GM18511 (cell line): Measurements from ENCODE around the gene CD276.

Experiments
- ATAC-seq: cut with Tn5 transposase; IDR thresholded peaks from one replicate; pipeline ENCODE4 v1.9.1; 2021; ENCODE audit warnings: mild to moderate bottlenecking, moderate library complexity; ENCODE audit not compliant: unreplicated experiment

Gene CD276

DNA sequence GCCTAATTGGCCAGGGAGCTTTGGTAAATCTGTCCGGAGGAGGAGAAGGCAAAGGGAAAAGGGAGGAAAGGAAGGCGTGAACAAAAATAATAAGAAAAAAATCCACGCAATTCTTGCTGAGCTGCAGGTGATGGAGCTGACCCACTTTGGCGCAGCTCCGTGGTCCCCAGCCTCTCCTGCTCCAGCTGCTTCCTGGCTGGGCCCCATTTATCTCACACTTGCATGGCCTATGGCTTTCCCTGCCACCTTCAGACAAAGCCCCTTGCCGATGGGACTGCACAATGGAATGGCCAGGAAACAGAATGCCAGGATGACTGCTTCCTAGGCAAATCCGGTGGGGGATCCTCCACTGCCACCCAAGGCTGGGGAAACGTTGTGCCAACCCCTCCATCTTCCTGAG is 62.1 kb downstream of the CD276 start:
- no peak for ATAC-seq

DNA sequence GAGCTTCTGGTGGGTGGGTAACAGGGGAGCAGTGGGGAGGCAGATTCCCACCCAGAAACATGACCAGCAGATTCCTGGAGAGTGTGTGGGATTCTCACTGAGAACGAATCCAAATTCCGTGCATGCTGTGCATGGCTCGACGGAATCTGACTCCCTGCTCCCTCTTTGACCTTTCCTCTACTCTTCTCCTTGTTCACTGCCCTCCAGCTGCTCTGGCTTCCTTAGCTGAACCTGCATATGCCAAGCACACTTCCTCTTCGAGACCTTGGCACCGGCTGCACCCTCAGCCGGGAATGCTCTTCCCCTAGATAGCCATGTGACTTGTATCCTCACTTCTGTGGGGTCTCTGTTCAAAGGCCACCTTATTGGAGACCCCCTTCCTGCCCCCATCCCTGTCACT is 62.7 kb downstream of the CD276 start:
- ATAC-seq, result no peak

DNA sequence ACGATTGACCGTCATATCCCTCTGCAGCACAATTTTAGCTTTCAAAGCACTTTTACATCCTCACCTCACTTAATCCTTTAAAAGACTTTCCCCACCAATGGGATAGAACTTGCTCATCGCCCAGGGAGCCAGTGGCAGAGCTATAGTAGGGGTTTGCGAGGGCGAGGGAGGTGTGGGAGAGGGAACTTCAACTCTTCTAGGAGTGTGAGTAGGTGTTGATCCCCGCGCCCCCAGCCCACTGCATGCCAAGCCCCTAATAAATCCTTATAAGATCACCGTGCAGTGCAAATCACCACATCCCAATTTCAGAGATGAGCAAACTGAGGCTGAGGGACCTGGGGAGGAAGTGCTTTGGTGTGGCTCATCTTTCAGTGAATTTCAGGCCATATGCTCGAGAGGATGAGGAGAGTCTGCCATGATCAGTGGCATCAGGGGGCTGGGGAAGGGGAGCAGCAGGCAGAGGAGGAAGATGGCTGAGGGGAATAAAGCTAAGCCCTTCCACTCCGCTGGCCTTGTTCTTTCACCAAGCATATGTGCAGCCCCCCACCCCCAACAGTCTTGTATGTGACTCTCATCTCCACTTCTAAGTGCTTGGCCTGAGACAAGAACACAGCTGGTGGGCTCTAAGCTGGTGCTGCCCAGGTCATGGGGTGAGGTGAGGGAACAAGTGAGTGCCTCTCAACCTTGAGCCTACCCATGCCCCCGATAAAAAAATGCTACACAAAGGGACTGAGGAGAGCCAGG is 63.8 kb downstream of the CD276 start:
- ATAC-seq, result no peak

DNA sequence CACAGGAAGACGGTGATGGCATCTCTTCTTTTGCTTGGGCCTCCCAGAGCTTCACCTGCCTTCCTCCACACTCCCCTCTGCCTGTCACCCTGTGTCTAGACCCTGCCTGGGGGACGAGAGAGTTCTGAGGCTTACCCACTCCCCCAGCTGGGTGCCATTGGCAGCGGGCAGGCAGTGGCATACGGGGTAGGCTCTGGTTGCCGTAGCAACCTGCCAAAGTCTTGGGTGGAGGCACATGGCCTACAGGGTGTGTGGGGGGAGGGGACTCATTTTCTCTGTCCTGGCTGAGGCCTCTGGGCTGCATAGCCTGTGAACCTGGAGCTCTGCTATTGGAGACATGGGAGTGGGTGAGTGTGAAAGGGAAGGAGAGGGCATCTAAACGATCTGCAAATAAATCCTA is 64.5 kb downstream of the CD276 start:
- ATAC-seq, result no peak

DNA sequence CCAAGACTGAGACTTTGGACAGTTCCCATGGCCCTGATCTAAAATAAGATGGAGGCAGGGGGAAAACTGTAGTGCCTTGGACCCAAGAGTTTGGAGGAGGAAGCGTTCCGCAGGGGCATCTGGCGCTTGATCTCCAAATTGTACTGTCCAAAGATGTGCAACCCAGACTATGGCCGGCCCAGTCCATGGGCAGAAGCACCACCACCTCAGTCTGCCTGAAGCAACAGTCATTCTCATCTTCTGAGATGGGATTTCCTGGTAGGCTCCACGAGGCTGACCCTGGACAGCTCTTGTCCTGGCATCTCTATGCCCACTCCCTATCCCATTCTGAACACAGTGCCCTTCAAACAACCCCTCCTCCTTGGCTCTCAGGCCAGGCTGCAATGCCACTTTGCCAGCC is 65.3 kb downstream of the CD276 start:
- no peak for ATAC-seq

DNA sequence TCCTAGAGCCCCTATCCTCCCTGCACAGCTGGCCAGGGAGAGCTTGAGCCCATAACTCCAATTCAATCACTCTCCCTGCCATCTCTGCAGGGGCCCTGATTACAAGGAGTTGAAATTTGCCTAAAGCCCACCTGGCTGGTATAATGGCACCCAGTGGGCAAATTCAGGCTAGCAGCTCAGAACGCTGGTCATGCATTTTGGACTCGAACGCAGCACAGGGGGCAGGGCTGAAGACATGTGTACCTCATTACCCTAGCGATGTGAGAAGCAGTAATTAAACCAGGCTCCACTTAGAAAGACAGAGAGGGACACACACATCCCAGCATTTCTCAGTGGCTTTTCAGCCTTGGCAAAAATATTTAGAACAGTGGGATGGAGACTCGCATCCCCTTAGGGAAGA is 65.8 kb downstream of the CD276 start:
- ATAC-seq, result no peak

DNA sequence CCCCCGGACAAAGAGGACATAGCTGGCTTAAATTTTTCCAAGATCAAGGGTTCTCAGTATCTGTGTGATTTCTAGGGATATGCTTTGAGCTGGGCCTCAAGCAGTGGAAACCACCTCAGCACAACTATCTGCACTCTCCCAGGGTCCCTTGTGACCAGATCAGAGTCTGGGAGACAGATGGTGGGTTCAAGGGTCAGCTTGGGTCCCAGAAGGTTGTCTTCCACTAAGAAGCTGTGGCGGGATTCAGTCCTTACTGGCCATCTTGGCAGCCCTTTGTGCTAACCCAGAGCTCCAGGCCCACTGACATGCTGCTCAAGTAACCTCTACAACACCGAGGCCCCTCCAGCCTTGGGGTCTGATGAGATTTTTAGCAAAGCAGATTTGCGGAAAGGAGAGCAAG is 66.3 kb downstream of the CD276 start:
- no peak for ATAC-seq

DNA sequence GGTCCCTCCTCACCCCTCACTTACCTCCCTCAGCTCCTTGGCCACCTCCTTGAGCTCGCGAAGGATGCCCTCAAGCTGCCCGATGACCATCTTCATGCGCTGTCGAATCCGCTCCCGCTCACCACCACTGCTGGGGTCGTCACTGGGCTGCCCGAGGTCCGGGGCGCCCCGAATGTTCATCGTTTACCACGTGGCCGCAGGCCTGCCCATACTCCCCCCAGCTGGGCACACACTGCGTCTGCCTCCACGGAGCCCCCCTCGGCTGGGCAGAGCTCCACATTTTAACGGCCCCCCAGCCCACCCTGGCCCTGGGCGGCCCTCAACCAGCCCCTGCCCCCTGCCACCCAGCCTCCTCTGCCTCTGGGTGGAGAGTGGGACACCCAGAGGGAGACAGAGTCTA is 66.8 kb downstream of the CD276 start:
- ATAC-seq, result no peak

DNA sequence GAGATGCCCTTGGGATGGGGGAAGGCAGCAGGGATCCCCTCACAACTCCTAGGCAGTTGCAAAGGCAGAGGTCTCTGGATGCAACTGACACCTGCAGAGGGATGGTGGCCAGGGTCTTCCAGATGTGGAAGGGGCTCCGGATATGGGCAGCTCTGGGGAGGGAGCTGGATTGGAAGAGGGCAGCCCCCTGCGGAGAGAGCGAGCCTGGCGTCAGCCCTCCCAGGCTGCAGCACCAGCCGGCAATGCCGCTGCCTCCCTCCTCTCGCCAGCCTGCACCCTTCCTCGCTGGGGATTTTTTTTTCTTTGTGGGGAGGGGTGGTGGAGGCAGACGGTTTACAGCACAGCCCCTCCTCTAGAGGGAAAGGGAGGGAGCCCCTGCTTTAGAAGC is 67.3 kb downstream of the CD276 start:
- no peak for ATAC-seq

DNA sequence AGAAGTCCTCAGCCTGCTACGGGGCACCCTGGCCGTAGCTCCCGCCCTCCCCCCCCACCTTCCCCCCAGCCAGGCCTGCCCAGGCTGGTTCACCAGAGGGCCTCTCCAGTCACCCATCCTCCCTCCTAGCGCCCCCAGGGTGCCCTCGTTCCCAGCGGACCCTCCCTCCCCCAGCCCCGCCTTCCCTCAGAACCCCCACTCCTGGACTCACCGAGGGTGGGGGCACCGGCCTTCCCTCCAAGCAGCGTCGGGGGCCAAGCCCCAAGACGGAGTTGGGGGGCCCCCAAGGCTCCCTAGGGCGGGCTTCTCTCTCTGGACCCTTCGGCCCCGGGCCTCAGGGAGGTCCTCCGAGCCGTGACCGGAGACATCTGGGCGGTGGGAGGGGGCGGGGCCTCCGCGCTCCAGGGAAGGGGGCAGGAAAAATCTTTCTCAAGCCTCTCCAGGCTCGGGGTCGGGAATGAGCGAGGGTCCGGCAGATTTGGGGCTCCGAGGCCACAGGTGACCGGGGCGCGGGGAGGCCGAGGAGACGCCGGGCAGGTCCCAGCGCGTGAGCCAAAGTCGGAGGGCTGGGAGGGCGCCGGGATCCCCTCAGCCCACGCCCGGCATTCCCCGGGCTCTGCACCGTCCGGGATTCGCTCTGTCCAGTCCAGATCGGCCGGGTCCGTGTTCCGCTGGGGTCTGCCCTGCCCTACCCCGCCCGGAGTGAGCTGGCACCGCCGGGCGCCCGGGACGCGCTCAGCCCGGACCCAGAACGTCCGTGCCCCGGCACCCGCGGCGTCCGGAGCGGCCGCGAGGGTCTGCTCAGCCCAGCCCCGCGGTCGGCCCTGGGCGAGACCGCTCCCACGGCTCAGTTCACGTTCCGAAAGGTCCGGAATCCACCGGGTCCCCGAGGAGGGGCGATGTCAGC is 68.0 kb downstream of the CD276 start:
- ATAC-seq, result no peak

DNA sequence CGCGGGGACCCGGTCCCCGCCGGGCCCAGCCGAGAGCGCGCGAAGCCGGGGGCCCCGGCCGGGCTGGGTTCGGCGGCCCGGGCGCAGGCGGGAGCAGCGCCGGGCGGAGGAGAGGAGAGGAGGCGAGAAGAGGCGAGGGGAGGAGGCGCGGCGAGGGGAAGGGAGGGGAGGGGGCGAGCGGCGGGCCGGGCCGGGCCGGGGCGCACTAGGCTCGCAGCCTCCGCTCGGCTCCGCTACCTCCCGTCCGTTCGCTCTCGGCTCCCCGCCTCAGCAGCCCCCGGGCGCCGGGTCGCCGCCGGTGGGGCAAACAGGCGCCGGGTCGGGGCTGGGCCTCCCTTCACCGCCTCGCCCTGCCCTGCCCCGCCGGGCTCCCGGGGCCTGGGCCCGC is 68.6 kb downstream of the CD276 start:
- ATAC-seq, result no peak

DNA sequence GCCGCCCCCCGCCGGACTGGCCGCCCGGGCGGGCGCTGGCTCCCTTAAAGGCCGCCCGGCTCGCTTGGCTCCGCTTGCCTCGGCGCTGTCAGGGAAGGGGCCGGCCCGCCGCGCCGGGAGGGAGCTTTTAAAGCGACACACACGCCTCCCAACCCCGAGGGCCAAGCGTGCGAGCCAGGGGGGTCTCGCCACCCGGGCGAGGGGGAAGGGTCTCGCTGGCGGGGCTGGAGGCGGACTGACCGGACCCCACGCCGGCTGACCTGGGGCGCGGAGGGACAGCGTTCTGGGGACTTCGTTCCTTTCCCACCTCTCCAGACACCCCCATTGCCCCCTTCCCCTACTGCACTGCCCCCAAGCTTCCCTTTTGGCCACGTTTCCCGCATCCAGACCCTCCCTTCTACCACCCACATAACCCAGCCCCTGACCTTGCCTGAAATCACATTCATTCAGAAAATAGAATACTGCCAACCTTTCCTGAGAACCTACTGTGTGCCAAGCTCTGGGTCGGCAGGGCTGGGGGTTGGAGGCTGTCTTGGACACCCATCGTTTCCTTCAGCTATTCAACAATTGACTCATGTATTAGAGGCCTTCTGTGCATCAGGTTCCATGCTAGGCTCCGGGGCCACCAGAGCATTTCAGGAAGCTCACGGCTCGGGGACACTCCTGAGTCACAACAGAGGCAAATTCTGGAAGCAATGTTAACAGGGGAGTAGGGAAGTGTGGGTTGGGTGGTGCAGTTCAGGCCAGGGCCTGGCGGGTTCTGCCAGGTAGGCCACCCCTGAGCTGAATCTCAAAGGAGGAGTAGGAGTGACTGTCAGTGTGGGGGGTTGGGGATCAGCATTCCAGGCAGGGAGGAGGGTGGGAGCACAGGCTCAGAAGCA is 69.3 kb downstream of the CD276 start, which contains the start of gene INSYN1:
Gene INSYN1, minus strand, starts transcription at position 102 of the 881 bp plus-strand sequence. CDS start 2,221 bp downstream, outside the sequence.
- ATAC-seq, result no peak

DNA sequence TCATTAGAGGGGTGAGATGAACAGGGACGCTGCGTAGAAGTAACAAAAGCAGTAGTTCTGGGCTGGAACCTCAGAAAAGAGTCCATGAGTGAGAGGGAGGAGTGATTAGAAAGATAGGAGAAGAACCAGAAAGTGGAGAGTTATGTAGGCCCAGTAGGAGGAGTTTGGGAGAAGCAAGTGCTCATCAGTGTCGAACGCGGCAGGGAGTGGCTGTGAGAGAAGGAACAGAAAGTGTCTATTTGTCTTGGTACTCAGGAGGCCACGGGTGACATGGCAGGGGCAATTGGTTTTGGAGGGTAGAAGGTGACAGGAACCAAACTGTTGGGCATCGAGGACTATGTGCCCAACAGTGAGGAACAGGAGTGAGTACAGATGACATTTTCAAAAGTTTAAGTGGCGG is 70.3 kb downstream of the CD276 start:
- no peak for ATAC-seq

DNA sequence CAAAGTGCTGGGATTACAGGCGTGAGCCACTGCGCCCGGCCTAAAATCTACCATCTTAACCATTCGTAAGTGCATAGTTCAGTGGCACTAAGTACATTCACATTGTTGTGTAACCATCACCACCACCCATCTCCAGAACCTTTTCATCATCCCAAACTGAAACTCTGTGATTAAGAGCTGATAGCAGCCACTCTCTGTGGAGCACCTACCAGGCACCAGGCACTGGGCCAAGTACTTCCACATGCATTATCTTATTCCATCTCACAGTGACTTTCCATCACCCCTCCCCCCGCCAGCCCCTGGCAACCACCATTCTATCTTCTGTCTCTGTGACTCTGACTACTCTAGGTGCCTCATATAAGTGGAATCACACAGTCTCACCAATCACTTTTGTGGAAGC is 71.3 kb downstream of the CD276 start:
- no peak for ATAC-seq

DNA sequence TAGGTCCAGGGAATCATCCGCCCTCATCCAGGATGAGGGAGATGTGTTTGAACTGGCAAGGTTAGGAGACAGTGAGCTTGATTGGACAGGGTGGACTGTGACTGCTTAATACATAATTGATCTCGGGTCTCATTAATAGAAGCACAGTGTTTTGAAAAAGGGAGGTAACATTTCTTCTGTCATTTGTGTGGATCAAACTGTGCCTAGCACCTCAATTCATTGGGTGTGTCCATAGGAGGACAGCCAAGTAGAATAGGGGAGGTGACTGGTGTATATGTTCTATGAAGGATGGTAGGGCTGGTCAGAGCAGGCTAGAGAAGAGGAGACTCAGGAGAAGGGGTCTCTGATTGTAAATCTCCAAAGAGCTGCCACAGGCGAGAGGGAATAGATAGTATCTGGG is 71.8 kb downstream of the CD276 start:
- ATAC-seq, result no peak

DNA sequence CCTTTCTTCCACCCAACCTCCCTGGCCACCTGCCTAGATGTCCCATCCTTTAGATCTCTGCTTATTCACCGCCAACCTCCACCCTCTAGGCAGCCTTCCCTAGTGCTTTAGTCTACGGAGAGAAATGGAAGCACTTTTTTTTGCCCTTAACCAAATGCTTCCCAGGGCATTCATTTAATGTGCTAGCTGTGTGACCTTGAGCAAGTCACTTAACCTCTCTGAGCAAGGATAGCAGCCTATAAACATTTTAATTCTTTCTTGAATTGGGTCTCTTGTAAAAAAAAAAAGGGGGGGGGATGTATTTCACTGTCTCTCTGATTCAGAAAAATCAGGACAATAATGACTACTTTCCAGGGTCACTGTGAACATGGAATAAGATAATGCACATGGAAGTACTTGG is 72.2 kb downstream of the CD276 start:
- no peak for ATAC-seq

DNA sequence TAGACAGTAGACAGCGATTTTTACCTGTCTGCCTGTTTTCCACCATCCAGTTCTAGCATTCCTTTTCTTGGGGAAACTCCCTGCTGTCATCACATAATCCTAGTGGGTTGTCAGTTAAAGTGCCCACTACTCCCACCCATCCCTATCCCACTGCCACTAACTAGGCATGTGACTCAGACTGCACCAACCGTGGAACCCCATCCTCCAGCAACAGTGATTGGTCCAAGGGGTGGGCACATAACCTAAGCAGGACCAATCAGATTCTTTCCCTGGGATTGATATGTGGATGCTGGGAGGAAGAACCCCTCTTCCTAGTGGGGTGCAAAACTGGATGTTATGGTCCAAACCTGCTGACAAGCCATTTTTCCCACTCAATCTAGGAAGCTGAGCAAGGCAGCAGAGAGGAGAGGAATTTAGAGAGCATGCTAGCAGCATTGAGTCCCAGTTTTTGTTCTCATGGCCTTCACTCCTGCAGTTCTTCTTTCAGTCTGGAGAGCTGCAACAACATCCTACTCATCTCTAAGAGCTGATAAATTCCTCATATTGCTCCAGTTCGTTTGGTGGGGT is 72.8 kb downstream of the CD276 start:
- no peak for ATAC-seq

DNA sequence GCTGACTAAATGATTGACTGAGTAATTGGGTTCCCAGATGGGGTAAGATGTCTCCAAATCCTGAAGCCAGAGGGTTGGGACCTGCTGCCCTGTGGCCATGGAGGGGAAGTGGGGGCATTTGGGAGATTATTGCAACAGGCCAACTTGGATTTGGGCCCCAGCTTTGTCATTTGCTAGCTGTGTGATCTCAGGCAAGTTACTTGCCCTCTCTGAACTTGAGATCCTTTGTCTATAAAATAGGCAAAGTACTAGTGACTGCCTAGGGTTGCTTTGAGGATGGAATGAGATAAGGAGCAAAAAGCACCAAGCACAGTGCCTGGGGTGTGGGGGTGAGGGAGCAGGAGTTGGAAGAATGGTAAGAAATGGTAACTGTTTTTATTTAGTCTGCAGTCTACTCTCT is 73.4 kb downstream of the CD276 start:
- no peak for ATAC-seq

DNA sequence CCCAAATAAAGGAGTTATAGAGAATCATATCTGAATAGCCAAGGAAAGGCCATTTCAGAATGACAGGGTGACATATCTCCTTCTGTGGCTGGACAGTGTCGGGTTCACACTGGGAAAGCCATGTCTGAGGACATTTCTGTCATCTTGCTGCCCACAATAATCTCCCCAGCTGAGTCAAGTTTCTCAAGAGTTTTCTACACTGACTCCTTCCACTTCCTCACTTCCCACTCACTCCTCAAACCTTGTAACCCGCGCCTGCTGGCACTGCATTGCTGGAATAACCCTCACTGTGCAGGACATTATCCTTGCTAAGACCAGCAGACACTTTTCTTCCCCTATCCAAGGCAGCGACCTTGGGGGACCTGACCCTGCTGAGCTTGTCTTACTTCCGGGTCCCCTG is 74.3 kb downstream of the CD276 start:
- no peak for ATAC-seq

DNA sequence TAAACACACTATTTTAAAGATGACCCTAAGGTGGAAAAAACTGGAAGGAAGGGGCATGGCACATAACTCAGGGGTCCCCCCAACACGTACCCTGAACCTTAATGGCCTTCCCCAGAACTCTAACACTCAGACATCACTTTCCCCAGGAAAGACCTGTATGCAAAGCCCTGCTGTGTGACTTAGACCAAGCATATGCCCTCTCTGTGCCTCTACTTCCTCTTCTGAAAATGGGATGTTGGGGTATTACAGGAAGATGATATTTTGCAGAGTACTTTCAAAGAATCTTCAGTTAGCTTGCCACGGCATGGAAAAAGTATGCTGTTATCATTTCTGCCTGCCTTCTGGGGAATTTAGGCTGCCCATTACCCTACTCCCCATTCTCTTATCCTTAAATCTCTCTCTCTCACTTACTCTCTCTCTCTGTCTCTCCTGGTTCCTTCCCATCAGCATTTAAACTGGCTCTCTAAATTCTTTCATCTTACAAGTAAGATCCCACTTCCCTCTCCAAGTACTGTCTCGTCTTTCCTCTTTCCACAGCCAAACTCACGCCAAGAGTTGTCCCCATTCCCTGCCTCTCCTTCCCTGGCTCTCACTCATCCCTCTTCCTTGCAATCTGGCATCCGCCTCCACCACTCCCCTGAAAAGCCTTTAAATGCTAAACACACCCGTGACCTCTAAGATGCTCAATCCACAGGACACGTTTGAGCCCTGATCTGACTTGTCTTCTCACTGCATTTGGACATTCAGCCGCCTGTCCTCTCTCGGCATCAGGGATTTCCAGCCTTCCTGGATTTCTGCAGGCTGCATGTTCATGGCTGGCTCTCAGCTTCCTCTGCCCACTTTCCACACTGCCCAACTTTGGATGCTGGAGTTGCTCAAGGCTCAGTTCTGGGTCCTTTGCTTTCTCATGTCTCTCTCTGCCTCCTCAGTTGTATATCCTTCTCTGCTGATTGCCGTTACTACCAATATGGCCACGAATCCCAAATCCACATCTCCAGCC is 76.4 kb downstream of the CD276 start:
- no peak for ATAC-seq
